GM21723 (cell line): ENCODE results near the gene SLC22A14.
"Not testable (repeated sequence)": the region's sequence is repeated elsewhere in the genome, so short reads cannot be mapped to it uniquely, and the experiment has no call there.

ENCODE experiments used
- ATAC-seq: cut with Tn5 transposase; IDR thresholded peaks from one replicate; pipeline ENCODE4 v1.9.1; 2021; ENCODE audit warnings: mild to moderate bottlenecking, moderate library complexity; ENCODE audit not compliant: unreplicated experiment

Gene SLC22A14

GRCh38 chr3:38313263-38313662, 31.2 kb downstream of the SLC22A14 start:
- no peak for ATAC-seq

GRCh38 chr3:38313695-38314094, 31.6 kb downstream of the SLC22A14 start:
- ATAC-seq, result no peak

GRCh38 chr3:38314112-38314763, 32.1 kb downstream of the SLC22A14 start:
- ATAC-seq, result no peak

- ATAC-seq, result no peak
Observed at GRCh38 chr3:38314764-38315487, 32.8 kb downstream of the SLC22A14 start.

- no peak for ATAC-seq
Observed at GRCh38 chr3:38315488-38316230, 33.6 kb downstream of the SLC22A14 start.

- ATAC-seq, result no peak
Observed at GRCh38 chr3:38316356-38317191, 34.5 kb downstream of the SLC22A14 start.

GRCh38 chr3:38317192-38317759, 35.2 kb downstream of the SLC22A14 start:
- ATAC-seq, result no peak

- no peak for ATAC-seq
Observed at GRCh38 chr3:38318766-38319671, 36.9 kb downstream of the SLC22A14 start.

GRCh38 chr3:38320638-38321037, 38.5 kb downstream of the SLC22A14 start:
- not testable (repeated sequence) for ATAC-seq

- no peak for ATAC-seq
Observed at GRCh38 chr3:38323060-38323459, 41.0 kb downstream of the SLC22A14 start.

GRCh38 chr3:38325256-38325655, 43.2 kb downstream of the SLC22A14 start:
- ATAC-seq, result no peak

- no peak for ATAC-seq
Observed at GRCh38 chr3:38327335-38328009, 45.4 kb downstream of the SLC22A14 start.

- ATAC-seq, result no peak
Observed at GRCh38 chr3:38331257-38332022, 49.3 kb downstream of the SLC22A14 start.

- no peak for ATAC-seq
Observed at GRCh38 chr3:38332201-38332600, 50.1 kb downstream of the SLC22A14 start.

GRCh38 chr3:38334142-38335055, 52.3 kb downstream of the SLC22A14 start:
- no peak for ATAC-seq

GRCh38 chr3:38335263-38335662, 53.2 kb downstream of the SLC22A14 start:
- ATAC-seq, result no peak

GRCh38 chr3:38337703-38338102, 55.6 kb downstream of the SLC22A14 start:
- no peak for ATAC-seq
